GM19023 (cell line): ENCODE data around the gene ROBO3.
A peak's percentile ranks its signal among the peaks of the same experiment; 100 is the strongest.

ENCODE experiments used
- ATAC-seq: cut with Tn5 transposase; IDR thresholded peaks from one replicate; pipeline ENCODE4 v1.9.1; 2021; ENCODE audit warnings: mild to moderate bottlenecking, moderate library complexity; ENCODE audit not compliant: unreplicated experiment

Gene ROBO3

GRCh38 chr11:124875943-124876817 lies 10.9 kb downstream of the ROBO3 start:
- ATAC-seq, result peak; percentile 90

- no peak for ATAC-seq
These were observed 11.8 kb downstream of the ROBO3 start for GRCh38 chr11:124876818-124877630.

- no peak for ATAC-seq
These were observed 12.3 kb downstream of the ROBO3 start for GRCh38 chr11:124877631-124877909.

GRCh38 chr11:124877910-124878758 lies 12.9 kb downstream of the ROBO3 start:
- ATAC-seq, result no peak

GRCh38 chr11:124878759-124879492 lies 13.7 kb downstream of the ROBO3 start:
- ATAC-seq, result no peak

GRCh38 chr11:124879493-124880289 lies 14.5 kb downstream of the ROBO3 start:
- ATAC-seq, result no peak

GRCh38 chr11:124880290-124880611 lies 15.0 kb downstream of the ROBO3 start:
- no peak for ATAC-seq

GRCh38 chr11:124880958-124881357 lies 15.7 kb downstream of the ROBO3 start:
- ATAC-seq, result no peak

GRCh38 chr11:124882339-124883071 lies 17.3 kb downstream of the ROBO3 start:
- ATAC-seq, result no peak

- ATAC-seq, result no peak
These were observed 19.1 kb downstream of the ROBO3 start for GRCh38 chr11:124884340-124884739.

GRCh38 chr11:124884869-124885479 lies 19.7 kb downstream of the ROBO3 start:
- no peak for ATAC-seq

GRCh38 chr11:124886476-124886875 lies 21.2 kb downstream of the ROBO3 start:
- ATAC-seq, result no peak

- ATAC-seq, result no peak
These were observed 21.9 kb downstream of the ROBO3 start for GRCh38 chr11:124886978-124887666.

GRCh38 chr11:124887667-124888013 lies 22.4 kb downstream of the ROBO3 start:
- ATAC-seq, result no peak

GRCh38 chr11:124889191-124890091 lies 24.2 kb downstream of the ROBO3 start:
- ATAC-seq, result no peak

GRCh38 chr11:124890151-124890550 lies 24.9 kb downstream of the ROBO3 start:
- ATAC-seq, result no peak

GRCh38 chr11:124890683-124891372 lies 25.6 kb downstream of the ROBO3 start:
- ATAC-seq, result no peak
